HG02763 (cell line): ENCODE results near the gene NR1H3.
A peak's percentile ranks its signal among the peaks of the same experiment; 100 is the strongest.

Experiments used
- ATAC-seq: cut with Tn5 transposase; IDR thresholded peaks from one replicate; pipeline ENCODE4 v1.9.1; 2021; ENCODE audit warnings: mild to moderate bottlenecking, moderate library complexity; ENCODE audit not compliant: unreplicated experiment

Gene NR1H3

DNA sequence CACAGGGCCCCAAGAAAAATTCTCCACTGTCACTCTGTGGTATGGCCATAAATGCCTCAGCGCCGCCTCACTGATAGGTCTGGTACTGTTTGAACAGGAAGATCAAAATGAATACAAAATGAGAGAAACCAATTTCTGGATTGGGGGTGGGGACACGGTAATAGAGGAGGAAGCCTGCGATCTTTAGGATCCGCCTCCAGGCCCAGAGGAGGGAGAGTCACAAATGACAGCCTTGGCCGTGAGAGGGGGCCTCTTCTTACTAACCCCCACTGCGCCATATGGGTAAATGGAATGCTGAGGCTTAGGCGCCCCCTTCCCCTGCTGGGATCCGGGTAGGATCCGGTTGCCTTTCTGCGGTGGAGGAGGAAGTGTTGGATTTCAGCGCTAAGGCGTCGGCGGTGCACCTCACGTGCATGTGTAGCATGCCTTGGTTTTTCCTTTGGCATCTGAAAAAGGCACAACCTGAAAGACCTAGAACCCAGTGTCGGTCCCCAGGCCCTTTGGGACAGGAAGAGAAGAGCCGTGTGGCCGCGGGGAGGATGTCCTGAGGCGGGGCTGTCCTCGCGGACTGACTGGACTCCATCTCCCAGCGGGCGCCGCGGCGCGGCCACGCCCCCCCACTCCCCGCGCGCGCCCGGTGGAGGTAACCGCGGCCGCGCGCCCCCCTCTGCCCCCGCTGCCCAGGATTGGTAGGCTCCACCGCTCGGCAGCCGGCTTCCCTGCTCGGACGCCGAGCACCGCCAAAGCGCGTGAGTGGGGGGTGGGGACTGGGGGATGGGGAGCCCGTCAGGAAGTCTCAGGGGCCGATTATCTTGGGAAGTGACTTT, 11.4 kb downstream of the NR1H3 start:
- peak; percentile 51 for ATAC-seq

DNA sequence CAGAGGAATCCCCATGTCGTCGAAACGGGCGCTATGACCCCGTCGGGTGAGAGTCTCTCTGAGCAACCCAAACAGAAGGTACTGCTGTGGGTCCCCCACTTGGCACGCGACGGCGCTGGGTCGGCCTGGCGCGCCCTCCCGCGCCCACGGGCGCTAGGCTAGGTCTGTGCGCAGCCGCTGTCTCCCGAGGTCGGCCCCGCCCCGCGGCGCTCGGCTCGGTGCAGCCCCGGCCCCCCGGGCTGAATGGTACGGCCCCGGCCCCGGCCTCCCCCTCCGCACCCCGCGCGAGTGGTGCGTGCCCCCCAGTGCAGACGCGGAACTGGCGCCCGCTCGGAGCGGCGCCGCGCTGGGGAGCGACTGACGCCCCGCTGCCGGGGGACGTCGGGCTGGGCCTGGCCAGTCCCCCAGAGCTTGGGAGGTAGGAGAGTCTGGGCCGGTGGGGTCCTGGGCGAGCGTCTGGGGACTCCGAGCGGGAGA, 12.1 kb downstream of the NR1H3 start, which contains the start of gene MADD:
MADD (plus strand) TSS at position 305 of the 477 bp plus-strand sequence.
- peak; percentile 76 for ATAC-seq

DNA sequence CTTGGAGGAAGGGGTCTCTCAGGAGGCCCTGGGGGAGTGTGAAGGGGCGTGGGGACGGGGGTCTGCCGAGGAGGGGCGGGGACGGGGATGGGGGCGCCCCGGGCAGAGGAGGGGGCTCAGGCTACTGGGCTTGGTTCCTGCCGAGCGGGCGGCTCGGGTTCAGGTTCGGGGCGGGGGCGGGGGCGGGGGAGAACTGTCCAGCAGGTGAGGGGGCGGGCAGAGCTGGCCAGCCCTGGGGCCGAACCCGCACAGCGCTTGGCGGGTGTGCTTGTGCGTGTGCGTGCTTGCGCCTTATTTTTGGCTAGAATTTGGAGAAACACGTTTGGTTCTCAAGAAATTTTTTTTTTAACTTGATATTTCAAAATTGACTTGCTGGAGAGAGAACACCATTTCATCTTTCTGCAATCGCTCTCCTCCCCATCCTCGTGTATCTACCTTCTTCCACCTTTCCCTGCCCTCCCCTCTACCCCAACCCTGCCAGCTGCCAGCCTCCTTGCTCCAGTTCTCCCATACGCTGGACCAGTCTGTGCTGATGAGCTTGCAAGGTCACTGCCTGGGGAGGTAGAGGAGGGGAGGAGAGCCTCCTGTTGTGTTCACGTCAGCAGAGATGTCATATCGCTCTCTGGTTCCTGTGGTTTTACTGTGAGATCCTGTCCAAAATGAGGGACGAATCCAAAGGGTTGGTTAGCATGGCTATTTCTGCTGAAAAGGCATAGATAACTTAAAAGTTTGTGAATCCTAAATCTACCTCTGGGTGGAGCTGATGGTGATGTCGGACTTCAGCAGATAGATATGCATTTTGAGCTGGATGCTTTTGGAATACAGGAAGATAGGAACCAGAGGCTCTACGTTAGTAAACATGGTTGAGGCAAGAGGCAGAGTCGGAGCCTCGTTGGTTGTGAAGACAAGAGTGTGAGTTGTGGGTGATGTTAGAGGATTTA, 12.8 kb downstream of the NR1H3 start:
- ATAC-seq = no peak

DNA sequence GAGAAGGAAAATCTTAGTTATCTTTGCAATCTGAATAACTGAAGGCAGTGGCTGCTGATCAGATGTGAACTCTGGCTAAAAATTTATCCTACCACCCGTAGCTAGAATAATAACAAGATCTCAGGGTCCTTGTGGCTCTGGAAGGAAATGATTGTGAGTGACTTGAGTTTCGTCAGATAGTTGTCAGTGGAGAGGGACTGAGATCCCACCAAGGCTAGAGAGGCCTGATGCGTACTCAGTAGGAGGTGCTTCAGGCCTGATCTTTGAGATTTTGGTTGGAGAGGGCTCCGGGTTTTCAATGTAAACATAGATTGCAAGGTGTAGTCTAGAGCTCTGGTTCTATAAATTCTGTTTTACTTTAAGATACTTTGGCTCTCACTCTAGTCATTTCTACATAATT, 13.5 kb downstream of the NR1H3 start:
- ATAC-seq = no peak

DNA sequence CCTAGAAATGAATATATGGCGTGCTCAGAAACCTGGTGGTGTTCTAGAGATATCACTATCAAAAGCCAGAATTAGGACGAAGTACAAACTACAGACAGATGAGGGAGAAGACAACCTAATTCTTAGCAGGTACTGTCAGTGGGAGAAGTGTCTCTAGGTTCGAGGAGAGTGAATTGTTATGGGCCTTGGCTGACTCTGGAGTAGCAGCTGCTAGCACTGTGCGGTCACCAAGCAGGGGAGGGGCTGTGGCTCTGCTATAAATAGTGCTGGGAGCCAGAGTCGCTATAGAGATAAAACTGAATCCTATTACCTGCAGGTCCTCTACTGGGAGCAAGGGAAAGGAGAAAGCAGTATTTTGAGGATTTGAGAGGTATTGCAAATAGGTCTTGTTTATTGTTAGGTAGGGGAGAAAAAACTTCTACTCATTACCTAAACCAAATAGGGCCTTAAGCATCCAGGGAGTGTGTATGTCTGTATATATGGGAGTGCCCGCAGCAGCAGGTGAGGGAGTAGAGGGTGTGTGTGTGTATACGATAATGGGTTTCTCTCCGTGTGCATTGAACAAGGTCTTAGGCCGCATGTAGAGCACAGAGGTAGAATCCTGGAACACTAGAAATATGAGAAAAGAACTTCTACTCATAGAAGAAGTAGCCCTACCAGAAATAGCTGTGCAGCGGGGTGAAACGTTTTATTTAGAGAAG, 14.3 kb downstream of the NR1H3 start:
- ATAC-seq = no peak

DNA sequence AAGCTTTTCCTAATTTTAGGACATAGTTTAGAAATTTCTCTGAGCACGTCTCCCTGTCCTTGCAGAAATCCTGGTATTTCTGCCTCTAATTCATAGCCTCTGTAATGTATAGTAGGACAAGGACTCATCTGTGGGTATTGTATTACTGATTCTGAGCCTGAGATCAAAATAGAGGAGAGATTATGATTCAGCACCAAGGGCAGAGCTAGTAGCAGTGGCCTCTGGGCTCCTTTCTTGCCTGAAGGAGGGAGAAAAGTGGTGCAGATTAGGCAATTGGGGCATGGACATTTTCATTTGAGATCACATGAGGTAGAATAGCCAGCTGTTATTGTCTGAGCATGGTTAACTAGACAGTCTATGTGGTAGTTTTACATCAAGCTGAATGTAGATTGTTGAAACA, 14.9 kb downstream of the NR1H3 start:
- ATAC-seq = no peak

DNA sequence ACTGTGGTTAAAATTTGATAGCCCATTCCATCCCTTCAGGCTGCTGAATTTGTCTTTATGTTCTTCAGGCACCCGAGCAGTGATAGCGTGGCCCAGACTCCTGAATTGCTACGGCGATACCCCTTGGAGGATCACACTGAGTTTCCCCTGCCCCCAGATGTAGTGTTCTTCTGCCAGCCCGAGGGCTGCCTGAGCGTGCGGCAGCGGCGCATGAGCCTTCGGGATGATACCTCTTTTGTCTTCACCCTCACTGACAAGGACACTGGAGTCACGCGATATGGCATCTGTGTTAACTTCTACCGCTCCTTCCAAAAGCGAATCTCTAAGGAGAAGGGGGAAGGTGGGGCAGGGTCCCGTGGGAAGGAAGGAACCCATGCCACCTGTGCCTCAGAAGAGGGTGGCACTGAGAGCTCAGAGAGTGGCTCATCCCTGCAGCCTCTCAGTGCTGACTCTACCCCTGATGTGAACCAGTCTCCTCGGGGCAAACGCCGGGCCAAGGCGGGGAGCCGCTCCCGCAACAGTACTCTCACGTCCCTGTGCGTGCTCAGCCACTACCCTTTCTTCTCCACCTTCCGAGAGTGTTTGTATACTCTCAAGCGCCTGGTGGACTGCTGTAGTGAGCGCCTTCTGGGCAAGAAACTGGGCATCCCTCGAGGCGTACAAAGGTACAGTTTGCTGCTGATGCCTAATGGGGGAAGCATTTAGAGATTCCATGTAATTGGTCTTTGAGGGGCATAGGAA, 16.9 kb downstream of the NR1H3 start:
- no peak for ATAC-seq

DNA sequence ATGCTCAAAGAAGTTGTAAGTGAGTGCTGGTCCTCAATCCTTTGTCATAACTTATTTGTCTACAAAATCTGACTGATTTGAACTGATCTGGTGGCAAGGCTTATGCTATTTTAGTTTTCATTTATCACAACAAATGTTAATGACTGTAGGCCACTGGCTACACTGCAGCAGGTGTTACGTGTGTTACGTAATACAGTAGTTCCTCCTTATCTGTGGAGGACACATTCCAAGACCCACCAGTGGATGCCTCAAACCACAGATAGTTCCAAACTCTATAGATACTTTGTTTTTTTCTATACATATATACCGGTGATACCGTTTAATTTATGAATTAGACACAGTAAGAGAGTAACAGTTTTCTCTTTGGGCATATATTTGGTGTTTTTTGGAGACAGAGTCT, 19.1 kb downstream of the NR1H3 start:
- no peak for ATAC-seq

DNA sequence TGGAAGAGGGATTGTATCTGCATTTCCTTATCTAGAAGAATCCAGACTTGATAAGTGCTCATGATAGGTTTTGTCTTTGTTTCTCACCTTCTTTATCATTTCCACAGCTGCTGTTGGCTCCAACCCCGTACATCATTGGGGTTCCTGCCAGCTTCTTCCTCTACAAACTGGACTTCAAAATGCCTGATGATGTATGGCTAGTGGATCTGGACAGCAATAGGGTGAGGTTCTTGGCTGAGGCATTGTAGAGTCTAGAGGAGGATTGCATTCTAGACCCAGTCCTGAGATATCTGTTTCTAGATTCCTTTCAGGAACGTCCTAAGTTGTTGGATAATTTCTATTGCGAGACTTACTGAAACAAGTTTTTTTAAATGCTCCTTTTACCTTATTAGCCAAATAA, 20.3 kb downstream of the NR1H3 start:
- ATAC-seq = no peak

DNA sequence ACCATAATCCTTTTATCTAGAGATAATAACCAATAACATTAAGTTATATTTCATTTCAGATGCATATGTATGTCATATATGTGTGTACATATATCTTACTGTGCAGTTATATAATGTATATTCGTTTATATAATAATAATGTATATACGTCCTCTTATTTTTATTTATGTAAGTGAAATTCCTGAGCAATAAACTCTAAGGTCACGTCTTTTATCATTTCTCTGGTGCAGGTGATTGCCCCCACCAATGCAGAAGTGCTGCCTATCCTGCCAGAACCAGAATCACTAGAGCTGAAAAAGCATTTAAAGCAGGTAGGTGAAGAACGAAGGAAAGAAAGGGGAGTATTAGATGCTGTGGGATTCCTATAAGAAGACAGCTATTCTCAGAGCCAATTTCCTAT, 21.0 kb downstream of the NR1H3 start:
- ATAC-seq = no peak

DNA sequence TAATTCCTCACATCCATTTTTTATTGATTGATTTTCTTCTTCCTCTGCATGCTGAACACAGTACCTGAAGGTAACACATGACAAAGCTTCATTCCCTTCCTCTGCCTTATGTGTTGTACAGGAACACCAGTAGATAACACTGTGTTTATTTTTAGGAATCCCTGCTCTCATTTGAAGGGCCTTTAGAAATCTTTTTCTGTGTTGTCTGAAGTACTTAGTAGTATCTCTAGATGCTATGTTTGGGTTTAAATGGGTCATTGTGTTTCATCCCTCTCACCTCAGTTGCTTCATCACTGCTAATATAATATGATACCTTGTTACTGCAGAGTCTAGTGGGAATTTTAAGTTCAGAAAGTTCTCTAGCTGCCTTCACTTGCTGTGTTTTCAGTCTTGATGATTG, 22.3 kb downstream of the NR1H3 start:
- no peak for ATAC-seq

DNA sequence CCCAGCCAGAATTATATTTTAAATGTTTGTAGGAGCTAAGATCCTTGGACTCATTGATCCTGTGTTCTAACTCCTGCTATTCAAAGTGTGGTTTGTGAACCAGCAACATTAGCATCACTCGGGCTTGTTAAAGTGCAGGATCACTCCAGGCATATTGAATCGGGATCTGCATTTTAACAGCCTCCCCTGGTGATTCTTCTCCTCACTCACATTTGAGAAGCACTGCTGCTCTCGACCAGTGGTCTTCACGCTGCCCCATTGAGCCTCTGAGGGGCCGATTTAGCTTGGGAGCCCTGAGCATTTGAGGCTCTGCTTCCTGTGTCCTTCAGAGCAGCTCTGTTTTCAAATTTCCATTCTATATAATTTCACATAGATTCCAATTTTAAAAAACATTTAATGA, 23.1 kb downstream of the NR1H3 start:
- ATAC-seq = no peak

DNA sequence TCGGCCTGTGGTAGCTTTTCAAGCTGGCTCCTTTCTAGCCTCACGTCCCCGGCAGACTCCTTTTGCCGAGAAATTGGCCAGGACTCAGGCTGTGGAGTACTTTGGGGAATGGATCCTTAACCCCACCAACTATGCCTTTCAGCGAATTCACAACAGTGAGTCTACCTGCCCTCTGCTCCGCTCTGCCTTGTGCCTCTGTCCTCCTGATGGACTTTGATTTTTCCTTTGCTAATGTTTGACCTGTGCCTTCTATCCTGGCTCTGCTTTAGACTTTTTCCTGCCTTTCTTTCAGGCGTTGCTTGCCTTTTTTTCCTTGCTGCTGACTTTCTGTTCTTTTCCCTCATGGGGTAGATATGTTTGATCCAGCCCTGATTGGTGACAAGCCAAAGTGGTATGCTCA, 24.7 kb downstream of the NR1H3 start:
- ATAC-seq = no peak

DNA sequence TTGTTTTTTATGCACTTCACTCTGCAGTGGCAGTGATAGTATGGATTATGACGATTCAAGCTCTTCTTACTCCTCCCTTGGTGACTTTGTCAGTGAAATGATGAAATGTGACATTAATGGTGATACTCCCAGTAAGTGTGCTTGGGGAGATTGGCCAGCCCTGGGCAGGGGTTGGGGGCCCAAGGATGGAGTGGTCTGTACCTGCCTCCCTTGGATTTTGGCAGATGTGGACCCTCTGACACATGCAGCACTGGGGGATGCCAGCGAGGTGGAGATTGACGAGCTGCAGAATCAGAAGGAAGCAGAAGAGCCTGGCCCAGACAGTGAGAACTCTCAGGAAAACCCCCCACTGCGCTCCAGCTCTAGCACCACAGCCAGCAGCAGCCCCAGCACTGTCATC, 26.4 kb downstream of the NR1H3 start:
- ATAC-seq = no peak

DNA sequence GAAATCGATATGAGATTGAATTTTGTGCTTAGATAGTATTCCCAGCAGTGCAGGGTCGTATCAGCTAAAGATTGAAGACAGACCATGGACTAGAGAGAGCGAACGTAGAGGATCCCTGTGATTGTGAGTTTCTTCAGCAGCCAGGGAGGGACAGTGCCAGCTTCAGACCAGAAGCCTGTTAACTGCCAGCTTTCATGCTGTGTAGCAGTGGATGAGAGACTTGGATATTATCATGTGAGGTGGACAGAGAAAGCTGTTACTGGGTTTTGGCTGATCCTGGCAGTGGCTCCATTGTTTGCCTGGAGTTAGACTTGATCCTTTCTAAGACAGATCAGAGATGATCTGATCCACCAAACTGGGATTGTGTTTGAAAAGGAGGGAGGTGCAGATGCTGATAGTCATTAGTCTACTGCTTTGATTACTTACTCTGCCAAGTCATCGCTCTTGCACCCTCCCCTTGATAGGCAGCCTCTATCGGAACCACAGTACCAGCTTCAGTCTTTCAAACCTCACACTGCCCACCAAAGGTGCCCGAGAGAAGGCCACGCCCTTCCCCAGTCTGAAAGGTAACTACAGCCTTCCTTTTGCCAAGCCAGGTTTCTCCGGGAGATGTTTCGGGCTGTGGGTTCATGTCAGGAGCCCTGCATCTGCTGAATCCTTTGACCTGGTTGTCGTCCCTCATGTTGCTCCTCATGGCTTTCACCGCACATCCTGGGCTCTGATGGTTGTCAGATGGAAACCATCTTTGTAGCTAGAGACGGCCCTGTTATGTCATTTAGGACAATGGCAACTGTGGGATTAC, 28.4 kb downstream of the NR1H3 start:
- ATAC-seq = no peak

DNA sequence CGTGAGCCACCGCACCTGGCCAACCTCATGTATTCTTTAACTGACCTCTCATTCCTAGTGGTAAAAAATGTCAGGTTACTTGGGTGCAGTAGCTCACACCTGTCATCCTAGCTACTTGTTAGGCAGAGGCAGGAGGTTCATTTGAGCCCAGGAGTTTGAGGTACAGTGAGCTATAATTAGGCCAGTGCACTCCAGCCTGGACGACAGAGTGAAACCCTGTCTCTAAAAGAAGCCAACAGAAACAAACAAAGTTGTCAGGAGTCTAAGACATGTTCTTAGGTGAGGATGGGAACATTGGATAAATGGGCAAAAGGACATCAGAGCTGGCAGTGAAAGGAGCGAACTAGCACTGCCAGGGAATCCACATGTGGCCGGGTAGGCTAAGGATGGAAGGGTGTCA, 30.3 kb downstream of the NR1H3 start:
- ATAC-seq = no peak

DNA sequence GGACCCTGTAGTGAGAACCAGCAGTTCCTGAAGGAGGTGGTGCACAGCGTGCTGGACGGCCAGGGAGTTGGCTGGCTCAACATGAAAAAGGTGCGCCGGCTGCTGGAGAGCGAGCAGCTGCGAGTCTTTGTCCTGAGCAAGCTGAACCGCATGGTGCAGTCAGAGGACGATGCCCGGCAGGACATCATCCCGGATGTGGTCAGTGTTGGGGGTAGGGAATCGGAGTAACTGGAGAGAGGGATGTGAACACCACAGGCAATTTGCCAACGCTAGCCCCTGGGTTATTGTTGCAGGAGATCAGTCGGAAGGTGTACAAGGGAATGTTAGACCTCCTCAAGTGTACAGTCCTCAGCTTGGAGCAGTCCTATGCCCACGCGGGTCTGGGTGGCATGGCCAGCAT, 32.1 kb downstream of the NR1H3 start:
- no peak for ATAC-seq

DNA sequence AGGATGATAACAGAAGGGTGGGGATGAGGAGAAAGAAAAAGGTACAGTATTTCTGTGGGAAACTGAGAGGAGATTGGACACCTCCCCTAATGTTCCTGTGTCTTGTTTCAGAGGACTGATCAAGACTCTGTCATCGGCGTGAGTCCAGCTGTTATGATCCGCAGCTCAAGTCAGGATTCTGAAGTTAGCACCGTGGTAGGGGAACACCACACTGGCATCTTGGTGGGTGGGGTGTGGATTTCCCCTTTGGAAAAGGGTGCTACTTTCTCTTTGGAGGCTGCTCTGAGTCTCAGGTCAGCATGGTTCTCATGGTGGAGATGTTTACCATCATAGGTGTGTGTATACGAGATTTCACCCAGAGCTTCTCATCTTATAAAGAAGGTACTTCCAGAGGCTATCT, 37.6 kb downstream of the NR1H3 start:
- no peak for ATAC-seq

DNA sequence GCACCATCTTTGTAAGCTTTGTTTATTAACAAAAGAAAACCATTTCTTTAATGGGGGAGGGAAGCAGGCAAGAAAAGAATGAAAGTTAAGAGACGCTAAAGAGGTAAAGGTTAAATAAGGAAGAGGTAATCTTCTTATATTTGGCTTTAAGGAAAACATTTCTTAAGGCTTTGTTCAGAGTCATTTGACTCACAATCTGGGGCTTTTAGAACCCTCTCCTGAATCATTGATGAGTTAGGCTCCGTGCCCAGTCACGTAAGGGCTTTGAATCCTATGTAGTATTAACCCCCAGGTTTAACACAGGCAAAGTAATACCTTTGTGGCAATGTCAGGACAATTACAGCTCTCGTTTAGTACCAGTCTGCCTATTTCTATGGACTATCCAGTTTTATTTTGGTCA, 38.2 kb downstream of the NR1H3 start:
- no peak for ATAC-seq

DNA sequence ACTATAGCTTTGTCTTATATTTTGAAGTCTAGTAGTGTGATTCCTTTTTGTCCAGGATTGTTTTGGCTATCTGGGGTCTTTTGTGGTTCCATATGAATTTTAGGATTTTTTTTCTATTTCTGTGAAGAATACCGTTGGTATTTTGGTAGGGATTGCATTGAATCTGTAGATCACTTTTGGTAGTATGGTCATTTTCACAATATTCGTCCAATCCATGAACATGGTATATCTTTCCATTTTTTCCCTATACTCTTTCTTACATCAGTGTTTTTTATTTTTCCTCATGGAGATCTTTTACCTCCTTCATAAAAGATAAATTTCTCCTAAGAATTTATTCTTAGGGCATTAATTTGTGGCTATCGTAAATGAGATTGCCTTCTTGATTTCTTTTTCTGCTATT, 41.3 kb downstream of the NR1H3 start:
- no peak for ATAC-seq
